Vagina (tissue), 2 donors: ENCODE data around the gene JADE3.

ENCODE experiments used
- POLR2A ChIP-seq, 2 donors: fragments of 450-650 bp; IDR thresholded peaks; one replicate each; pipeline ENCODE4 v1.6.1; 2017; ENCODE audit warnings: antibody characterized with exemption in 2 of 2, mild to moderate bottlenecking in 2 of 2, moderate library complexity in 2 of 2
- TF ChIP-seq, protein P1 (sequence below), 3 experiments: fragments of 450-650 bp in 2 of 3; fragments of 200-600 bp in 1 of 3; sonication (generic) in 1 of 3; IDR thresholded peaks; one replicate each; pipeline ENCODE4 v1.5.1; 2017 to 2019; ENCODE audit warnings: antibody characterized with exemption in 3 of 3, mild to moderate bottlenecking in 2 of 3, moderate library complexity in 2 of 3

DNA sequence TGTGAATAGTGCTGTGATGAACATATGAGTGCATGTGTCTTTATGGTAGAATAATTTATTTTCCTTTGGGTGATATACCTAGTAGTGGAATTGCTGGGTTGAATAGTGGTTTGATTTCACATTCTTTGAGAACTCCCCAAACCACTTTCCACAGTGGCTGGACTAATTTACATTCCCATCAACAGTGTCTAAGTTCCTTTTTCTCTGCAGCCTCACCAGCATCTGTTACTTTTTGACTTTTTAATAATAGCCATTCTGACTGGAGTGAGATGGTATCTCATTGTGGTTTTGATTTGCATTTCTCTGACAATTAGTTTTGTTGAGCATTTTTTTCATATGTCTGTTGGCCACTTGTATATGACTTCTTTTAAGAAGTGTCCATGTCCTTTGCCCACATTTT lies 29.1 kb downstream of the JADE3 start:
- TF ChIP-seq POLR2A (IDR thresholded peaks at IDR 0.05): no peak
- TF ChIP-seq, protein P1, sequence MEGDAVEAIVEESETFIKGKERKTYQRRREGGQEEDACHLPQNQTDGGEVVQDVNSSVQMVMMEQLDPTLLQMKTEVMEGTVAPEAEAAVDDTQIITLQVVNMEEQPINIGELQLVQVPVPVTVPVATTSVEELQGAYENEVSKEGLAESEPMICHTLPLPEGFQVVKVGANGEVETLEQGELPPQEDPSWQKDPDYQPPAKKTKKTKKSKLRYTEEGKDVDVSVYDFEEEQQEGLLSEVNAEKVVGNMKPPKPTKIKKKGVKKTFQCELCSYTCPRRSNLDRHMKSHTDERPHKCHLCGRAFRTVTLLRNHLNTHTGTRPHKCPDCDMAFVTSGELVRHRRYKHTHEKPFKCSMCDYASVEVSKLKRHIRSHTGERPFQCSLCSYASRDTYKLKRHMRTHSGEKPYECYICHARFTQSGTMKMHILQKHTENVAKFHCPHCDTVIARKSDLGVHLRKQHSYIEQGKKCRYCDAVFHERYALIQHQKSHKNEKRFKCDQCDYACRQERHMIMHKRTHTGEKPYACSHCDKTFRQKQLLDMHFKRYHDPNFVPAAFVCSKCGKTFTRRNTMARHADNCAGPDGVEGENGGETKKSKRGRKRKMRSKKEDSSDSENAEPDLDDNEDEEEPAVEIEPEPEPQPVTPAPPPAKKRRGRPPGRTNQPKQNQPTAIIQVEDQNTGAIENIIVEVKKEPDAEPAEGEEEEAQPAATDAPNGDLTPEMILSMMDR (IDR thresholded peaks at IDR 0.05): no peak
